Measurements from ENCODE around the gene SORCS2. TPM values are rescaled to one million over a fixed set of nuclear protein-coding genes. Genes with fewer than 3 reads are reported as not detected.
A peak's percentile ranks its signal among the peaks of the same experiment; 100 is the strongest.

The SORCS2 gene
- total and polyA plus RNA-seq, 8 donors: 4.6 to 9.7 (median 7.2) TPM

DNA sequence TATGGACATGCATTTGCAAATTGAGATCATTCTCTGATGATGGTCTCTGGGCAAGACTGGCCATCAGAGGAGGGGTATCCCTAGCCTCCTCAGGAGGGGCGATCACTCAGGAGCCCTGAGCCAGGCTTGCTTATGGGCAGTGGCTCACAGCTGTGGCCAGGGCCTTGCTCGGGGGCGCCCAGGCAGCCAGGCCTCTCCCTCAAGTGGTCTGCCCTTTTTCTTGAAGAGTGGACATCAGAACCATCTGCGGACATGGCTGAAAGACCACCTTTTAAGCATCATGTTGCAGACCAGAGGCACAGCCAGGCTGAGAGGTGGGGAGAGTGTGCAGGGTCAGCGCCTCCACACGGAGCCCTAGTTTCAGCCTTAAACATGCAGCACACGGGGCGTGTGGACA lies 349.1 kb downstream of the SORCS2 start:
- Histone ChIP-seq H3K4me1 (no peaks in the 10 kb centered on the region), H3K36me3 (no peaks in the 10 kb centered on the region), H3K27ac (no peak overlapping the region), H3K9me3 (no peaks in the 10 kb centered on the region), H3K4me3 (no peak overlapping the region), H3K27me3 (no peaks in the 10 kb centered on the region)
- ATAC-seq (no peak), DNase-seq (no peak)
- intact Hi-C loops (cut with DNase I): no loop called here
- TF ChIP-seq, protein P1, sequence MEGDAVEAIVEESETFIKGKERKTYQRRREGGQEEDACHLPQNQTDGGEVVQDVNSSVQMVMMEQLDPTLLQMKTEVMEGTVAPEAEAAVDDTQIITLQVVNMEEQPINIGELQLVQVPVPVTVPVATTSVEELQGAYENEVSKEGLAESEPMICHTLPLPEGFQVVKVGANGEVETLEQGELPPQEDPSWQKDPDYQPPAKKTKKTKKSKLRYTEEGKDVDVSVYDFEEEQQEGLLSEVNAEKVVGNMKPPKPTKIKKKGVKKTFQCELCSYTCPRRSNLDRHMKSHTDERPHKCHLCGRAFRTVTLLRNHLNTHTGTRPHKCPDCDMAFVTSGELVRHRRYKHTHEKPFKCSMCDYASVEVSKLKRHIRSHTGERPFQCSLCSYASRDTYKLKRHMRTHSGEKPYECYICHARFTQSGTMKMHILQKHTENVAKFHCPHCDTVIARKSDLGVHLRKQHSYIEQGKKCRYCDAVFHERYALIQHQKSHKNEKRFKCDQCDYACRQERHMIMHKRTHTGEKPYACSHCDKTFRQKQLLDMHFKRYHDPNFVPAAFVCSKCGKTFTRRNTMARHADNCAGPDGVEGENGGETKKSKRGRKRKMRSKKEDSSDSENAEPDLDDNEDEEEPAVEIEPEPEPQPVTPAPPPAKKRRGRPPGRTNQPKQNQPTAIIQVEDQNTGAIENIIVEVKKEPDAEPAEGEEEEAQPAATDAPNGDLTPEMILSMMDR (IDR thresholded peaks at IDR 0.05): no peak

DNA sequence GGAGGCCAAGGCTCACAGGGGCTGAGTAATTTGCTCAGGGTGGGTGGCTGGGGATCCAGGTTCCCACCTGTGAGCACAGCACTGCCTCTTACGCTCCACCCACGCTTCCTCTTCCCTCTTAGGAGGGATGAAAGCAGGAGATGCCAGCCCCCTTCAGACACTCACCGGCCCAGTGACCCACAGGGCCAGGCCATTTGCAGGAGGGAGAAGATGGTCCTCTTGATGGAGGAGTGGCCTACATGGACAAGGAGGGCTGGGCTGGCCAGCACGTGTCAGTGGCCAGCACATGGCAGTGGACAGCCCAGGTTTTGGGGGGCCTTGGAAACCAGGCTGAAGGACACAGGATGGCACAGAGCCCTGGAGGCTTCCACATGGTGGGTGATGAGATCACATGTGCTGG lies 350.4 kb downstream of the SORCS2 start:
- Histone ChIP-seq H3K9me3 (no peaks in the 10 kb centered on the region), H3K27ac (no peak overlapping the region), H3K36me3 (no peaks in the 10 kb centered on the region), H3K27me3 (no peaks in the 10 kb centered on the region), H3K4me1 (no peaks in the 10 kb centered on the region), H3K4me3 (no peak overlapping the region)
- TF ChIP-seq, protein P1 (IDR thresholded peaks at IDR 0.05): no peak
- no peak for ATAC-seq
- DNase-seq: peak in 1 of 4 donors; percentile 54
- intact Hi-C loops (cut with DNase I): no loop called here

DNA sequence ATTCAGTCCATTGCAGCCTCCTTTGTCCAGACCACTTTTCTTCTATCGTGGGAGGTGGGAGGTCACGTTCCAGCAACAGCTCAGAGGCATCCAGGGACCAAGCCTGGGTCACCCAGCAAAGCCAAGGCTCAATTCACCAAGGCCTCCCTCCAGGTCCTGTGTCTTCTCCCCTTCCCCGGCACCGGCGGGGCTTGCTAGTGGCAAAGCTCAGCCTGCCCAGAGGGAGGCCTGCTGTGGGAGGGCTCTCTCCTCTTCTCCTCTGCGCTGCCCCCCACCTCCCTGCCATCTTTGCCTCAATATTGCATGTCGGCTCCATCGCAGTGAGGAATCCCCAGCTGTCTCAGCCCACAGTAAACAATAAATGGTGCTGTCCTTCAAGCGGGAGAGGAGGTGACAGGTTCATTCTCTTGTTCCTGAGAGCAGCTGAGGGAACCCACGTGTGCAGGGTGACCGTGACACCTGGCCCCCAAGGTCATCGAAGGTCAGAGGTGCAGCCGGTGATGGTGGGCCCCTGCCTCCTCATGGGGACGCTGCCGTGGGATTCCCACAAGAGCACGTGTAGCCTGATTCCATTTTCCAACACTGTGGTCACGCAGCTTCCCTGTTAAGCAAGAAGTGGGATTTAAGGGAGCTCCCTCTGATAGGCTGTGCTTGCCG lies 353.9 kb downstream of the SORCS2 start:
- no peaks in the 10 kb centered on the region for H3K36me3 ChIP-seq
- intact Hi-C loops (cut with DNase I): no loop called here
- ATAC-seq (no peak), DNase-seq (peak in 1 of 4 donors; percentile 65)
- TF ChIP-seq, protein P1 (IDR thresholded peaks at IDR 0.05): no peak
- H3K27me3 ChIP-seq: no peaks in the 10 kb centered on the region
- no peaks in the 10 kb centered on the region for H3K4me1 ChIP-seq
- no peak overlapping the region for H3K4me3 ChIP-seq
- H3K9me3 ChIP-seq: no peaks in the 10 kb centered on the region
- H3K27ac ChIP-seq: no peak overlapping the region

DNA sequence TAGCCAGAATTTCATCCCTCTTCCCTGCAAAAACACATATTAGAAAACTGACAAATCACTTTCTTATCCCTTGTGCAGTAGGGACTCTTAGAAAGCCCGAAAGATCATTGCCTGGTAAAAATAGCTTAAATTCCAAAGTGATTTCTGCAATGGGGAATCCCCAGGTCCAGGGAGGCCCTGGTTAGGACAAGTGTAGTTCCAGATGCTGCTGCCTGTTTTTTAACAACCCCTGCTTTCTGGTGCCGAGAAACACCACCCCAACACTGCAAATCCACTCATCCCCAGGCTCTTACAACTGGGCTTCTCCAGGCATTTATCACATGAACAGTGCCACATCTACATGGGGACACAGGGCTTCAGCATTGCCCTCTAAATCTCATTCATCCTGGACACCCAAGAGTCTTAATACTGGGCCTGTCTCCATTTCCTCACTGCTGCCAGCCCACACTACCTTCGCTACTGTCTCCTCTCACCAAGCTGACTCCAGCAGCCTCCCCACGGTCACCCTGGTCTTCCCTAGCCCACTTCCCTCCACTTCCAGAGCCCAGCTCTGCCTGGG lies 354.6 kb downstream of the SORCS2 start:
- DNase-seq (no peak), ATAC-seq (no peak)
- H3K4me3 ChIP-seq: no peak overlapping the region
- no peaks in the 10 kb centered on the region for H3K36me3 ChIP-seq
- H3K27me3 ChIP-seq: no peaks in the 10 kb centered on the region
- no peak overlapping the region for H3K27ac ChIP-seq
- H3K9me3 ChIP-seq: peaks cover 0 to 4% of the 10 kb centered on the region in 2 donors
- TF ChIP-seq, protein P1 (IDR thresholded peaks at IDR 0.05): no peak
- intact Hi-C loops (cut with DNase I): no loop called here
- H3K4me1 ChIP-seq: no peaks in the 10 kb centered on the region

DNA sequence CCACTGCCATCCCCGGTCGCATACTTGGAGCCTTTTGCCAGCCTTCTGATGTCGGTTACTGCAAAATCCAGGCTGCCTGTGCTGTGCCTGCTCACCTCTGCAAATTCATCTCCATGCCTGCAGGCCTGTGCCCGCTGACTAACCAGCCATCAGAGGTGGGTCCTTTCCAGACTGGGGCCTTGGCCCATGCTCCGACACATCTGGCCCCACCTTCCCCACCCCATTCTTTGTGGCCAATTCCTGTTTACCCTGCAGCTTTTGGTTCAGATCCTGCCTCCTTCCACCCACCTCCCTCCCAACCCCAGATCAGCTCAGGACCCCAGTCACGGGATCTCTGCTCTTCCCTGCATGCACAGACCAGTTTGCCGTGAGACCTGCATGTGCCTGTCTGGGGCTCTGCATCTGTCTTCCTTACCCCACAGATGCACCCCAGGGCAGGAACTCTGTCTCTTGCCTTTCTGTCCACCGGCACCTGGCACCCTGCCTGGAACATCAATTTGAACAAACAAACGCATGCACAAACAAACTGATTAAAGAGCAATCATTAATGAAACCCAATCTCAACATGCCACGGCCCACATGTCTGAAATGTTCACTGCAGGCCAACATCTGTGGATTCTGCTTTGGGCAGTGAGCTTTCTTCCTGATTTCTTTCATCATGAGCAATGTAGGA lies 355.2 kb downstream of the SORCS2 start:
- intact Hi-C loops (cut with DNase I): no loop called here
- H3K36me3 ChIP-seq: no peaks in the 10 kb centered on the region
- no peak overlapping the region for H3K4me3 ChIP-seq
- H3K9me3 ChIP-seq: peaks cover 0 to 10% of the 10 kb centered on the region in 2 donors
- no peak overlapping the region for H3K27ac ChIP-seq
- ATAC-seq: no peak
- TF ChIP-seq, protein P1 (IDR thresholded peaks at IDR 0.05): no peak
- H3K27me3 ChIP-seq: no peaks in the 10 kb centered on the region
- no peaks in the 10 kb centered on the region for H3K4me1 ChIP-seq
- no peak for DNase-seq

Data from left lung (tissue), 10 donors.